GM19351 (cell line): ENCODE results near the gene LOXHD1.

ENCODE experiments used
- ATAC-seq: cut with Tn5 transposase; IDR thresholded peaks from one replicate; pipeline ENCODE4 v1.9.1; 2021; ENCODE audit warnings: mild to moderate bottlenecking, moderate library complexity; ENCODE audit not compliant: unreplicated experiment

LOXHD1 gene

GRCh38 chr18:46581648-46582047, 75.4 kb downstream of the LOXHD1 start:
- ATAC-seq = no peak

GRCh38 chr18:46578987-46579386, 78.0 kb downstream of the LOXHD1 start:
- ATAC-seq = no peak

- no peak for ATAC-seq
Observed at GRCh38 chr18:46577546-46577945, 79.5 kb downstream of the LOXHD1 start.

GRCh38 chr18:46575851-46576250, 81.2 kb downstream of the LOXHD1 start:
- no peak for ATAC-seq

- no peak for ATAC-seq
Observed at GRCh38 chr18:46574743-46575115, 82.3 kb downstream of the LOXHD1 start.

- peak; percentile 87 for ATAC-seq
Observed at GRCh38 chr18:46574000-46574742, 82.8 kb downstream of the LOXHD1 start.

- no peak for ATAC-seq
Observed at GRCh38 chr18:46573156-46573555, 83.9 kb downstream of the LOXHD1 start.

- no peak for ATAC-seq
Observed at GRCh38 chr18:46571756-46572155, 85.3 kb downstream of the LOXHD1 start.

GRCh38 chr18:46570666-46571065, 86.4 kb downstream of the LOXHD1 start:
- ATAC-seq = no peak

GRCh38 chr18:46570134-46570533, 86.9 kb downstream of the LOXHD1 start:
- ATAC-seq = no peak

- no peak for ATAC-seq
Observed at GRCh38 chr18:46569211-46569610, 87.8 kb downstream of the LOXHD1 start.

- ATAC-seq = no peak
Observed at GRCh38 chr18:46567196-46567595, 89.8 kb downstream of the LOXHD1 start.

GRCh38 chr18:46566111-46566510, 90.9 kb downstream of the LOXHD1 start:
- no peak for ATAC-seq

GRCh38 chr18:46565256-46565655, 91.8 kb downstream of the LOXHD1 start:
- ATAC-seq = no peak

GRCh38 chr18:46563317-46563716, 93.7 kb downstream of the LOXHD1 start:
- ATAC-seq = no peak

GRCh38 chr18:46562674-46563192, 94.3 kb downstream of the LOXHD1 start:
- ATAC-seq = no peak

GRCh38 chr18:46560671-46561045, 96.4 kb downstream of the LOXHD1 start:
- ATAC-seq = no peak

- no peak for ATAC-seq
Observed at GRCh38 chr18:46559946-46560670, 96.9 kb downstream of the LOXHD1 start.

- no peak for ATAC-seq
Observed at GRCh38 chr18:46559296-46559695, 97.7 kb downstream of the LOXHD1 start.

GRCh38 chr18:46556590-46557206, 100.3 kb downstream of the LOXHD1 start:
- ATAC-seq = no peak

- peak; percentile 91 for ATAC-seq
Observed at GRCh38 chr18:46555724-46556123, 101.3 kb downstream of the LOXHD1 start.

GRCh38 chr18:46555213-46555612, 101.8 kb downstream of the LOXHD1 start:
- no peak for ATAC-seq
